Stimulated activated CD8-positive, alpha-beta memory T cell treated with anti-CD3 and anti-CD28 coated beads, Interleukin-4, amount 100 ng/mL, for 48 hours (primary cell): Measurements from ENCODE around the gene NOVA2.

ENCODE experiments used
- DNase-seq: peaks from one replicate; pipeline ENCODE4 v3.0.0-alpha.2; 2020

NOVA2 gene

DNA sequence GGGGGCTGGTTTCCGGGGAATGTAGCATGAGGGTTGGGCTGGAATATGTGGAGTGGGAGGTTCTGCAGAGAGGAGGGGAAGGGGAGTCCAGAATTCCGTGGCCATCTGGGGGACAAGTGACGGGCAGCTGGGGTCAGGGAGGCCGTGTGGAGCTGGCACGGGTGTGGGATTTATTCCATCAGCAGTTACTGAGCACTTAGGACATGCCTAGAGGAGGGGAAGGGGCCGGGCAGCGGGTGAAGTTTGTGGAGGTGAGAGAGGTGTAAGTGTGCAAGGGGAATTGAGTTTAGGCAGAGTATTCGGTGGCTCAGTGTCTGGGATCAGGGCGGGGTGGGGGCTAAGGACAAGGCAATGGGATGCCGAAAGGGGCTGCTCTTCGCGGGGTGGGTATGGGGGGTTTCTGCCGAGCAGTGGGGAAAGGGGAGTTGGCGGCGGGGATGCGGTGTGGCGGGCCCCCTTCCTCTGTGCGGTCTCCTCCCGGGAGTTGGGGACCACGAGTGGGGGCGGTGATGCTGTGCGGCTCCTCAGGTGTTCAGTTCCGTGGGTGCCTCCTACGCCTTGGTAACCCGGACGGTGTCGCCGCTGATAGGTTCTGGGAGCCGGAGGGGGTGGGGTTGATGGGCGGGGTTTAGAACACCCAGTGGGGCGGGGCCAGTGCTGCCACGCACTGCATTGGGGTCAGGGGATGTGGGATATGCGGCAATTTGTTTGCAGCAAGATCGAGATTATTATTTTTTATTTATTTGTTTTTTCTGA lies 27.0 kb upstream of the NOVA2 start:
- peak; percentile 72 for DNase-seq

DNA sequence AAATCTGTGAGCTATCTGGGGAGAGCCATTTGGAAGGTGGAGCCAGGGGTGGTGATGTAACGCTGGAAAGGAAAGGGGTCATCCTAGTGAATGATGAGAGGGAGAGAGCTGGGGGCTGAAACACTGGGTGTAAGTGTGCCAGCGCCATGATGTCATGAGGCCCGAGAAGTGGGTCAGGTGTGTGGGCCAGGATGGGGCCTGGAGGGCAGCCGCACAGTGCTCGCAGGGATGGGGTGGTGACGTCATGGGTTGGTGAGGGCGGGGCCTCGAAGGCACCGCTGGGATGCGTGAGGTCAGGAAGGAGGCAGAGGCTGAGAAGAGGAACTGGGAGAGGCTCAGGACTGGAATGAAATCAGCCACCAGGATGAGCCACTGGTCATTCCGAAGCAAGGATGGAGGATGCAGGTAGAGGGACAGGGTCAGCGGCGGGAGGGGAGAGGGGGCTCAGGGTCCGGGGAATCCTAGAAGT lies 26.0 kb upstream of the NOVA2 start:
- peak; percentile 41 for DNase-seq

DNA sequence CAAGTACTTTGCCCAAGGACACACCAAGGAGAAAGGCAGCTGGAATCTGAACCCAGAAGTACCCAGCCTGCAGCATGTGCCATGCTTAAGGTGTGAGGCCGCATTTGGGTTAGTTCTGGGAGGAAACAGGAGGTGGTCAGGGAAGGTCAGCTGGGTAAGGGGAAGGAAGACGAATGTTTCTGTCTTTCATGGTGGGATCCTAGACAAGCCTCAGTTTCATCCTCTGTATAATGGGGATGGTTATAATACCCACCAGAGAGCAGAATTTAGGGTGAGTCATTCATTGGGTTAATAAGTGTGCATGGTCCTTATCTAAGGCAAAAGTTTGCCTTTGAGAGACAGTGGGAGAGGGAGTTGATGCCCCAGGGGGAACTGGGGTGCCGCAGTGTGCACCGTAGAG lies 25.2 kb upstream of the NOVA2 start:
- DNase-seq = no peak

DNA sequence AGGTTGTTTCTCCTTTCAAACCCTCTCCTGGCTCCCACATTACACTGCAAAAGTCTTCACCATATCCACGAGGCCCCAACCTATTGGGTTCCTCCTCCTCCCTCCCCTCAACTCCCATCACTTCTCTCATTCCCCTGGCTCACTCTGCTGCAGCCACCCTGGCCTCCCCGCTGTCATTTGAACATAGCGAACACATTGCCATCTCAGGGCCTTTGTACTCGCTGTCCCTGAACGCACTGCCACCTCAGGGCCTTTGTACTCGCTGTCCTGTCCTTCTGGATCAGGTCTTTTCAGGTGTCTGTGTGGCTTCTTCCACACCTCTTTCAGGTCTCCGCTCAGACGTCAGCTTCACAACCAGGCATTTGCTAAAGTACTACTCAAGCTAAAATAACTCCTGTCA lies 23.3 kb upstream of the NOVA2 start:
- no peak for DNase-seq

DNA sequence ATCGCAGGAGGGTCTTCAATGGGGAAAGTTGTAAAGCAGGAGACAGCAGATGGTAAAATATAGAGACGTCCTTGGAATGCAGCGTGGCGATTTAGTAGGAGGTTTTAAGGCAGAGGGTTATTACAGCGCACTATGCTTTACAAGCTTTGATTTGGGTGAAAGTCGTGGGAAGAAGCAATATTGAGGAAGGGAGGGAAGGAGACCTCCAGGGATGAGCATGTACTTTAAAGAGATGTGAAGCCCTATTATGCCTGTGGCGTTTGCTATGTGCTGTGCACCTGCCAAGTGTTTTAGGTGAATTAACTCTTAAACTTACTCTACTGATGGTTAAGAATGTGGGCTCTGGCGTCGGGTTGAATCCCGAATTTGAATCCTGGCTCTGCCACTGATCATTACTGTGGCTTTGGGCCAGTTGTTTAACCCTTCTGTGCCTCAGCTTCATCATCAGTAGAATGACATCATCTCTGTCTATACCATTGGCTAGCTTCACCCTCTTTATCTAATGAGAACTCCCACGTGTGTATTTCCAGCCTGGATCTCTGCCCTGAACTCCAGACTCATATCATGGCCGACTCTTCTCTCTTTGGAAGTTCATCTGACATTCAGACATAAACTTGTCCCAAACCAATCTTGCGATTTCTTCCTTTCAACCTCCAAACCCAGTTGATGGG lies 22.2 kb upstream of the NOVA2 start:
- DNase-seq = no peak

DNA sequence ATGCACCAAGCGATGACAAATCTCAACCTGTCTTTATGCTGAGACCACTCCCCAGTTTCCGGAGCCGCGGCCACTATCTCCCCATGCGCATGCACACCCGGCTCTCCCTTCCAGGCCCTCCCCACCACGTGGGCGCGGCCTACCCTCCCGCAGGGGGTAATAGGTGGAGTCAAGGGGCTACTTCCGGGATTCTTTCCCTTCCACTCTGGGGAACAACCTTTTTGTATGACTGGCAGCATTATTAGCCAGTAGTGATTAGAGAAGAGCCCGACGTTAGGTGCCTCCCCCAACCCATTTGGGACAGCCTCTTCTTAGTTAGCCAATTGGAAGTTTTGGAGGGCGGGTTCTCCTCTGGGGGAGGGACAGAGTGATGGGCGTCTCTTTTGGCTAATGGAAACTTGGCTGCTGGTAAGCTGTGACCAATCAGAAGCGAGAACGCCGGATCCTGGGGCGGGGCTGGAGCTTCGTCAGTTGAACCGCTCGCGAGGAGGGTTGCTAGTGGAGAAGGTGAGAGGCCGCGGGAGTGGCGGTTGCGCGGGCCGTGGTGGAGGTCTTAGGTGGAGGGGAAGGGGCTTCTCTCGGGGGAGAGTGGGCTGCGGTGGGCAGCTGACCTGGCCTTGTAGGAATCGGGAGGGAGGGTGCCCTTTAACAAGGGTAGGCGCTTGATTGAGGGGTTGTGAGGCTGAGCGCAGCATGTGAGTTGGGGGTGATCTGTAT lies 21.5 kb upstream of the NOVA2 start, which contains the start of gene CCDC61:
TSS of gene CCDC61 (plus strand) at position 470 of the 717 bp plus-strand sequence. CDS start 7,552 bp downstream, outside the sequence.
- DNase-seq = peak; percentile 96

DNA sequence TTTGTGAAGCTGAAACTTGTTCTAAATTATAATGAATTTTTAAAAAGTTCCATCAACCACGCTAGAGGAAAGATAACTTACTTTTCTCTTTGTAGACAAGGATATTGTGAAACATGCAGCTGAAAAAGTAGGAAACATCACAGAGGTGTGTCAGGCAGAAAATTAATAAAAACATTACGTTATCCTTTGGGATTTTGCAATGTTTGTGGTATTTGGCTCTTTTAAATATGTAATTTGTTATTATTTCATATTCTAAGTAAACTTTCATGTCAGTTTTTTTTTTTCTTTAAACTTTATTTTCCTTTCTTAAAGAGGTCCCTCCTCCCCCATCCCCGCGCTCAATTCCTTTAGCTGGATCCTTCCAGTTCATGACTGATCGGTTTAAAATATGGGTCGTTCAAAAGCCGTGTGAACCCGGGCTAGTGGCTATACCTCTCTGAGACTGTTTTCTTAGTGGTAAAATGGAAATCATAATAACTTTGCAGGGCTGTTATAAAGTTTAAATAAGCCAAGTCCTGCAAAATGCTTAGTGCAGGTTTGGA lies 20.9 kb upstream of the NOVA2 start:
- DNase-seq = no peak

DNA sequence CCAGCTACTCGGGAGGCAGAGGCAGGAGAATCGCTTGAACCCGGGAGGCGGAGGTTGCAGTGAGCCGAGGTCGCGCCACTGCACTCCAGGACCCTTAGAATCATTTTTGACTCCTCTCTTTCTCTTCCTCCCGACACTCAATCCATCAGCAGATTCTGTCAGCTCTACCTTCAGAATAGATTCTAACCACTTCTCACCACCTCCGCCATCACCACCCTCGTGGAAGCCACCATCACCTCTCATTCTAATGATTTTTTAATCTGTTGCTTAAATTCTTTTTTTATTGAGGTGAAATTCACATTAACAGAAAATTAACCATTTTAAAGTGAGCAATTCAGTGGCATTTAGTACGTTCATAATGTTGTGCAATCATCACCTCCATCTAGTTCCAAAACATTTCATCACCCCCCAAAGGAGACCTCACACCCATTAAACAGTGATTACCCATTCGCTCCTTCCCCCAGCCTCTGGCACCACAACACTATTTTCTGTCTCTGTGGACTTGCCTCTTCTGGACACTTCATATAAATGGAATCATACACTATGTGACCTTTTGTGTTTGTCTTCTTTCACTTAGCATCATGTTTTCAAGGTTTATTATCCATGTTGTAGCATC lies 16.6 kb upstream of the NOVA2 start:
- no peak for DNase-seq

DNA sequence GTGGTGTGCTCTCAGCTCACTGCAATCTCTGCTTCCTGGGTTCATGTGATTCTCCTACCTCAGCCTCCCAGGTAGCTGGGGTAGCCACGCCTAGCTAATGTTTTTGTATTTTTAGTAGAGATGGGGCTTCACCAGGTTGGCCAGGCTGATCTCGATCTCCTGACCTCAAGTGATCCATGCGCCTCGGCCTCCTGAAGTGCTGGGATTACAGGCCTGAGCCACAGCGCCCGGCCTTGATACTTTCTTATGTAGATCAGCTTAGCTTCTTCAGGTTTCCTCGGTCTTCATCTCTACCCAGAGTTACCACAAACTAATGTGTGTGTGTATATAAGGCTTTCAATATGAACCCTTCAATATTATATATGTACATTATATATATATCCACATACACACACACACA lies 11.7 kb upstream of the NOVA2 start:
- no peak for DNase-seq

DNA sequence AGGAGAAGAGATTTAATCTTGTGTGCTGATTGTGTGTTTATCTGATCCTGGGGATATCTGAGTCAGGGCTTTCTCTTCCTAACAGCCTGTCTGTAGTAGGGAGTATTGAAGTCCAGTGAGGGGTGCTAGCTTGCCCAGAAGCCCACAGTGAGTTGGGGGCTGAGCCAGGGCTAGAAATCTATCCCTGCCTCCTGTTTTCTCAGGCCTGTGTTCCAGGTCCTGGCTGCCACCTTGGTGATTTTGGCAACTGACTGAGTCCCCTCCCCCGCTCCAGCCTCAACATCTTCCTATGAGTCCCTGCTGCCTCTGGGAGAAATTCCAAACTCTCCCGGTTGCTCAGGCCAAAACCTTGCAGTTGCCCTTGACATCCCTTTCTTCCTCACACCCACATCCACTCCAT lies 7.7 kb upstream of the NOVA2 start:
- no peak for DNase-seq

DNA sequence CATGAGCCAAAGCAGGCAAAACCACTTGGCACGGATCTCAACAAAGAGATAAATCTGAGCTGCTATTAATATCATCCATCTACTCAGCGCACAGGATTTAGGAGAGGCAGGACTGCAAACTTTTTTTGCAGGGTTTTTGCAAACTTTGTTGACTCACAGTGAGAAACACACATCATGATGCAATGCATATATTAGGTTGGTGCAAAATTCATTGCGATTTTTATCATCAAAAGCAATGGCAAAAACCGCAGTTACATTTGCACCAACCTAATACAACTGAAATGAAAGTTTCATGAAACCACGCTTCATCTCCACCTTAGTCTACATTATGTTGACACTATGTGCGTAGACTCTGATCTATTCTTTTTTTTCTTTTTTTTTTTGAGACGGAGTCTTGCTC lies 4.5 kb upstream of the NOVA2 start:
- no peak for DNase-seq

DNA sequence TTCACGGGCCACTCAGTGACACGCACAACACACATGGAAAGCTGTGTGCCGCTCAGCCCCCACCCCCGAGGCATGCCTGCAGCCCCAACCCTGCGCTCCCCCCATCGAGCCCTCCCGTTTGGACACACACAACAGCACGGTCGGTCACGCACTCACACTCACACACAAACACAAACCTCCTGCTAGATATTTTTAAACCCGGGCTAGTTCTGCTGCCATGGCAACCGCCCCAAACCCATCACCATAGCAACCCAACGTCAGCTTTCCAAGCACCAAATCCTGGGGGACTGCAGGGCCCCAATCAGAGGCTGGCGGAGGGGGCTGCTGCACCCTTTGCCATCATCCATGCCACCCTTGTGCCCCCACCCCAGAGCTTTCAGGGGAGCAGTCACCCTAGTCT lies 2.5 kb upstream of the NOVA2 start:
- DNase-seq = no peak

DNA sequence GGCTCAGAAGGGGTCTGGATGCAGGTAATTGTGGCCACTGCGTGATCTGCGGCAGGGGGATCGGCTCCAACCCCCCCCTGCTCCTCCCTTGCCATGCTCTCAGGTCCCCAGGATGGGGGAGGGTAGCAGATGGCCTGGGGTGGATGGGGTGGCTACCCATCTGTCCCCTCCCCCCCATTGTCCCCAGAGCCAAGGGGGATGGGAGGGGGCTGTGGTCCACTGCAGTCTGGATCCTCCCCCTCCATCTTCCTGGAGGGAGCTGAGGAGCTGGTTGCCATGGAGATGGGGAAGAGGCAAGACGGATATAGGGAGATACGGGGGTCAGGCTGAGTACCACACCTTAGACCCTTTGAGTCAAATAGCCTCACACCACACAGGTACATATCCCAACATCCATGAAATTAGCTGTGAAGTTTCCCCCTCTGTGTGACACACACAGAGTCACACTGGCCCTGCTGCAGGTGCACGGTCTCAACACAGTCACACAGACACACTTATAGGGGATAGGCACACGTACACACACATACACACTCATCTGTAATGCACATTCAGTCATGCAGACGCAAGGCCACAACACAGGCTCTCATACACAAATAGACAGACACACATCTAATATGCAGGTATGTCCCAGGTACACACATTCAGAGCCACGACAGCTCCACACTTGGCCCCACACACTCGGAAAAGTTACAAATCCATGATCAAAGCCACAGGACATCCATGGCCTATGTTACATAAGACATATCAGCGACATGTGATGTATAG lies 1.8 kb upstream of the NOVA2 start:
- DNase-seq = no peak

DNA sequence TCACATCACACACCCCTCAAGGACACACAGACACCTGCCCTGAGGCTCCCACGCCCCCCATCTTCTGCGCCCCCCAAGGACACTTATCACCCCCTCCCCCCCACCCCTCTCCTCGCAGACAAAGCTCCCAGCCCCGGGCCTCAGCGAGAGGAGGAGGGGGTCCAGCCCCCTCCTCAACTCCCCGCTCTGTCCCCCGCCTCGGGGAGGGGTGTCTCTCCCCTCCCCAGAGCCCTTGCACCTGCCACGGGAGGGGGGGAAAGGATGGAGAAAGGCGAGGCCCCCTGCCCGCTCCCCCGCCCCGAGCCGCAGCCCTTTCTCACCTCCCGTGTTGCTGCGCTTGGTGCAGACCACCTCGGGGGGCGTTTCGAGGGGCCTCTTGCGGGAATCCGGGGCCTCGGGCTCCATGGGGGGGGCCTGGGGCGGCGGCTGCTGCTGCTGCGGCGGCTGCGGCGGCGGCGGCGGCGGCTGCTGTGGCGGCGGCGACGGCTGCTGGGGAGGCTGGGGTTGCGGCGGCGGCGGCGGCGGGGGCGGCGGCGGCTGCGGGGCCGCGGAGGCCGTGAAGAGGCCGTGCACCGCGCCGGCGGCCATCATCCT lies 621 bp downstream of the NOVA2 start:
- DNase-seq = no peak

DNA sequence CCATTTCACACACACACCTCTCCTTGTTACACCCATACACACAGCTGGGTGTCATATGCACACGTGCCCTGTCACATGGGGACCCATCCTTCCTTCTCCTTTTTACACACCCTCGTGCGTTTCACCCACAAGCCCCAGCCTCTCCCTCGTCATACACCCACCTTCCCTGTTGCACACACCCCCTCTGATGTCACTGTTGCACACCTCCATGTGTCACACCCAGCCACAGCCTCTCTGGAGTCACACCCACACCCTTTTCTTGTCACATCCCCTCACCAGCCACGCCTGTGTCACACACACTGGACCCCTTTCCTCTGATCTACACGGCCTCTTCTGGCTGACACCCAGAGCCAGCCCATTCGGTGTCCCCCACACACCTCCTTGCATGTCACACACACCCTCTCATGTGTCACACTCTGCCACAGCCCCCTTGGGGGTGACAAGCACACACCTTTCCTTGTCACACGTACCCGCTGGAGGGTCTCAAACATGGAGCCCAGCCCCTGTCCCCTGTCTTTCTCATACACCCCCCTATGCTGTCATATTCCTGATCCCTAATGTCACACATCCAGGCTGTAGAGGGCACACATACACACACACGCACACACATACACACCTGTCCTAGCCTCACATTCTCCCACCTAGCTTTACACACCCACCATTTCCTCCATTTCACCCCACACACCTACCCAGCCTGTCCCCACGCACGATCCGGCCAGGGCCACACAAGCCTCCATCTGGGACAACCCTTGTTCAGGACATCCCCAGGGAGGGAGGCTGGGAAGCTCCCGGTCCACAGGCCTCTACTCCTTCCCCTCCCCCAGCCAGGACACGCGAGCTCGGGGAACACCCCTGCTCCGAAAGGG lies 1.4 kb downstream of the NOVA2 start:
- peak; percentile 40 for DNase-seq

DNA sequence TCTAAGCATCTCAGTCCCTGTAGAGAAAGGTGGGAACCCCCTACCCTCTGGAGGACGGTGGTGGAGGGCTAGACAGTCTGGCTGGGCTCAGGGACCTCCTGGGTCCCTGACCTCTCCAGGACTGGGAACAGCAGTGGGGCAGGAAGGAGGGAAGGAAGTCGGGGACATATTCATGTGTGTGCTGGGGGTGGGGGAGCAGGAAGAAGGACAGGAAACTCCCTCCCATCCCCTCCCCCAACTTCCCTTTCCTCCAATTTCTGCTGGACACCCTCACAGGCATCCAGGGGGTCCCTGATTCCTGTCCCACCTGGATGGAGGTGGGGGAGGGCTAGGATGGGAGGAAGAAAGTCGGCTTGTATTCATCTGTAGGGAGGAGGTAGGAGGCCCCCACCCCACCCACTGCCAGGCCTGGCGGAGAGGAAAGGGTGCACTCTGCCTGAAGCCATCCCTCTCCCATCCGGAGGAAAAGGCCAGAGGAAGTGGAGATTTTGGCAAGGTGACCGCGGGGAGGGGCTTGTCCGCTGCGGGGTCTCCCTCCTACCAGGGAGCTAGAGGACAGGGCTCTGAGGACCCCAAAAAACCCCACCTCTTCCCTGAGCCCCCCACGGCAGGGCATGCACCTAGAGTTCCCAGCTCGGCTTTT lies 2.3 kb downstream of the NOVA2 start:
- no peak for DNase-seq

DNA sequence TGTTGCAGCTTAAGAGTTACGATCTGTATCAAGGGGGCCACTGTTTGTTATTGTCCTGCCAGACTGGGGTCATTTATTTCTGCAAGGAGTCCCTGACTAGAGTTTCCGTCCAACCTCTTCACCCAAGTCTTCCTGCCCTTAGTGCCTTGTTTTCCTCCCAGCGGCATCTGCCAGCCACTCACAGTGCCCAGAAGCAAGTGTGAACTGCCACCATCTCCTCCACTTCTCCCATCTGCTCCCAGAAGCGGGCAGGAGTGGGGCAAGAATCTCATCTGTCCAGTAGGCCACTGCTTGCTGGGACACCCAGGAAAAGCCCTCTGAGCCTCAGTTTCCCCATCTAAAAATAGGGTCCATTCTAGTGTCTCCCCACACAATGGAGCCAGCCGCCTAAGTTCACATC lies 4.0 kb downstream of the NOVA2 start:
- DNase-seq = no peak

DNA sequence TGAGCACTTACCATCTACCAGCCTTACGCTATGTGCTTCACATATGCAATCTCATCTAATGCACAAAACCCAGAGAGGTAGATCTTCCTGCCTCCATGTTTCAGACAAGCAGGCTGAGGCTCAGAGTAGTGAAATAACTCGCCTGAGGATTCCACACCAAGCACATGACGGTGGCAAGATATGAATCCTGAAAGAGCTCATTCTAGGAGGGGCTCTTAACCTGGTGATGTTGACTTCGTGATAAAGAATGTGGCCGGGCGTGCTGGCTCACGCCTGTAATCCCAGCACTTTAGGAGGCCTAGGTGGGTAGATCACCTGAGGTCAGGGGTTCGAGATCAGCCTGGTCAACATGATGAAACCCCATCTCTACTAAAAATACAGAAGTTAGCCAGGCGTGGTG lies 5.0 kb downstream of the NOVA2 start:
- no peak for DNase-seq

DNA sequence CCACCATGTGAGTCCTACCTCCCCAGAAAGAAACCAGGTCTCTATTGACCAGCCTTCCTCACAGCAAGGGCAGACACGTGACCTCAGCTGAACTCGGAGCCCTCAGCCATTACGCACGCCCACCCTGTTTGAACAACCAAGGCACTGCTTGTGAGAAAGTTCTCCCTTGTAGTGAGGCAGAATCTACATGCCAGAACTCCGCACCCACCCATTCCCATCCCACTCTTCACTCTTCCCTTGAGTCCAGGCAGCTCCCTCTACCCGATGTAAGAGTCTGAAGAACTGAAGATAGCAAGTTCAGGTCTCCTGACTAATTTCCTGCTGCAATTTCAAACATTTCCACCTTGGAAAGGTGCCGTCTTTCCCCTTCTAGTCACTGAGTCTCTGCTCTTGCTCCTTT lies 6.4 kb downstream of the NOVA2 start:
- DNase-seq = no peak

DNA sequence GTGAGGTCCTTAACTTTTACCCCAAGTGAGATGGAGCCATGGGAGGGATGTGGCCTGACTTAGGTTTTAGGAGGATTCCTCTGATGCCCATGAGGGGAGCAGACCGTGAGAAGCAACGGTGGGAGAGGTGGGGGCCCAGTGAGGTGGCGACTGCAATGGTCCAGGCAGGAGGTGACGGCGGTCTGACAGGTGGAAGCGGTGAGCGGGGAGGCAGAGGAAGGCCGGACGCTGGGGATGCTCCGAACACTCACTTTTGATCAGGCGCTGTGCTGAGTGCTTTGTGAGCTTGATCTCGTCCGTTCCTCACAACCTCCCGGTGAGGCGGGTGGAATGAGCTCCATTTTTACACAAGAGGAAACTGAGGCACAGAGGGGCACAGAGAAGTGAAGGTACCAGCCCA lies 11.6 kb downstream of the NOVA2 start:
- DNase-seq = no peak
